ENCODE data around the gene ABHD16B. TPM values are rescaled to one million over a fixed set of nuclear protein-coding genes. Genes with fewer than 3 reads are reported as not detected.

Gene ABHD16B
- total and polyA plus RNA-seq, 8 donors = 0.12 to 0.53 TPM; not detected in 6

DNA sequence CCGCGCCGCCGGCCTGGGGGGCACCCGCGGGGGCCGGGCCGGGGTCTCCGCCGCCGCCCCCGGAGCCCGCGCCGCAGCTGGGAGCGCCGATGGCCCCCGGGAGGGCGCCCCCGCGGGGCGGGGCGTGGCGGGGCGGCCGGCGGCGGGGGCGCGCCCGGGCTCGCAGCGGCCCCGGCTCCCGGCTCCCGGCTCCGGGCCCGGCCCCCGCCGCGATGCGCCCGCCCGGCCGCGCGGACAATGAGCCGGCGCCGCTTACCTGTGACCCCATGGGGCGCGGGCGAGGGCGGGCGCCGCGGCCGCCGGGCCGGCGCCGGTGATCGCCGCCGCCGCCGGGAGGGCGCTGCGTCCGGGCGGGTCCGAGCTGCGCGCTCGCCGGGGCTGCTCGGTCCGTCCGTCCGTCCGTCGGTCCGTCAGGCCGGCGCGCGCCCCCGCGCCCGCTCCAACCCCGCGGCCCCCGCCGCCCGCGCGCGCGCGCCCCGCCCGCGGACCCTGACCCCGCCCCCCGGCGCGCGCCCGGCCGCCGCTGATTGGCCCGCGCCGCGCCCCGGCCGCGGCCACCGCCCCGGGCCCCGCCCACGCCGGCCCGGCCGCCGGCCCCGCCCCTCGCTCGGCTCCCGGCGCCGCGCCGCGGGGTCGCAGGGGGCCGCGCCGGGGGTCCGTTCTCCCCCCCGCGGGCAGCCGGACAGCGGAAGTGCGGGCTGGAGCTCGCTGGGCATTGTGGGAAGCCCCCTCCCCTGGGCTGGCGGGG, 30.3 kb upstream of the ABHD16B start, which contains the start of gene ZBTB46:
Gene ZBTB46 (minus strand): TSS at position 424 of the 748 bp plus-strand sequence. CDS start 40,507 bp downstream, outside the sequence.
- H3K27me3 ChIP-seq = no peaks in the 10 kb centered on the region
- peak within 1 kb of the TSS in 1 of 4 donors; percentile 12 for H3K27ac ChIP-seq
- no peaks in the 10 kb centered on the region for H3K9me3 ChIP-seq
- H3K36me3 ChIP-seq = no peaks in the 10 kb centered on the region
- WGBS, 2 donors = 0 to 1% methylated on average over 8 to 147 of the region's 147 CpGs
- H3K4me3 ChIP-seq = peak within 1 kb of the TSS; percentile 40 to 67 (median 60)
- FAIRE-seq = no peak
- H3K4me1 ChIP-seq = peaks cover 0 to 11% (median 4%) of the 10 kb centered on the region in 3 donors
- TF ChIP-seq, protein P1, sequence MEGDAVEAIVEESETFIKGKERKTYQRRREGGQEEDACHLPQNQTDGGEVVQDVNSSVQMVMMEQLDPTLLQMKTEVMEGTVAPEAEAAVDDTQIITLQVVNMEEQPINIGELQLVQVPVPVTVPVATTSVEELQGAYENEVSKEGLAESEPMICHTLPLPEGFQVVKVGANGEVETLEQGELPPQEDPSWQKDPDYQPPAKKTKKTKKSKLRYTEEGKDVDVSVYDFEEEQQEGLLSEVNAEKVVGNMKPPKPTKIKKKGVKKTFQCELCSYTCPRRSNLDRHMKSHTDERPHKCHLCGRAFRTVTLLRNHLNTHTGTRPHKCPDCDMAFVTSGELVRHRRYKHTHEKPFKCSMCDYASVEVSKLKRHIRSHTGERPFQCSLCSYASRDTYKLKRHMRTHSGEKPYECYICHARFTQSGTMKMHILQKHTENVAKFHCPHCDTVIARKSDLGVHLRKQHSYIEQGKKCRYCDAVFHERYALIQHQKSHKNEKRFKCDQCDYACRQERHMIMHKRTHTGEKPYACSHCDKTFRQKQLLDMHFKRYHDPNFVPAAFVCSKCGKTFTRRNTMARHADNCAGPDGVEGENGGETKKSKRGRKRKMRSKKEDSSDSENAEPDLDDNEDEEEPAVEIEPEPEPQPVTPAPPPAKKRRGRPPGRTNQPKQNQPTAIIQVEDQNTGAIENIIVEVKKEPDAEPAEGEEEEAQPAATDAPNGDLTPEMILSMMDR (IDR thresholded peaks at IDR 0.05) = no peak
- peak in 4 of 6 donors; percentile 49 to 88 (median 59) for DNase-seq
- ATAC-seq = peak; percentile 38 to 77 (median 60)
- intact Hi-C loops (cut with DNase I) = no loop called here

DNA sequence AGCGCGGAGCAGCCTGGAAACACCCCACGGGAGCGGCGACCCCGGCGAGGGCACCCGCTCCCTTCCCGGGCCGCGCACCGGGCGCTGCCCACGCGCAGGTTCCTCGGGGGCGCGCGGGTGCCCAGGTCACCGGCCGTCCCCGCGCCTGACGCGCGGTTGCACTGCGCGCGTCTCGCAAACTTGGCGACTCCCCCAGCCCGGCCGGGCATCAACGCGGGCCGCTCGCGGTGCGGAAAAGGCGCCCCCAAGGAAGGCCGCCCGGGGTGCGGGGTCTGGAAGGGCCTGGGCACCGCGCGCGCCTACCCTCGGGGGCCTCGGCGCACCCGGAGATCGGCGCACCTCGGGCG, 29.7 kb upstream of the ABHD16B start:
- Histone ChIP-seq H3K27ac (no peak overlapping the region), H3K4me1 (peaks cover 0 to 11% (median 4%) of the 10 kb centered on the region in 3 donors), H3K9me3 (no peaks in the 10 kb centered on the region), H3K36me3 (no peaks in the 10 kb centered on the region), H3K27me3 (no peaks in the 10 kb centered on the region), H3K4me3 (peak overlapping the region; percentile 28 to 63 (median 56))
- WGBS, 2 donors = 0 to 1% methylated on average over 21 to 55 of the region's 55 CpGs
- intact Hi-C loops (cut with DNase I) = no loop called here
- ATAC-seq (peak in 2 of 4 donors; percentile 6 to 7), FAIRE-seq (no peak), DNase-seq (peak in 1 of 6 donors; percentile 17)
- TF ChIP-seq, protein P1 (IDR thresholded peaks at IDR 0.05) = no peak

DNA sequence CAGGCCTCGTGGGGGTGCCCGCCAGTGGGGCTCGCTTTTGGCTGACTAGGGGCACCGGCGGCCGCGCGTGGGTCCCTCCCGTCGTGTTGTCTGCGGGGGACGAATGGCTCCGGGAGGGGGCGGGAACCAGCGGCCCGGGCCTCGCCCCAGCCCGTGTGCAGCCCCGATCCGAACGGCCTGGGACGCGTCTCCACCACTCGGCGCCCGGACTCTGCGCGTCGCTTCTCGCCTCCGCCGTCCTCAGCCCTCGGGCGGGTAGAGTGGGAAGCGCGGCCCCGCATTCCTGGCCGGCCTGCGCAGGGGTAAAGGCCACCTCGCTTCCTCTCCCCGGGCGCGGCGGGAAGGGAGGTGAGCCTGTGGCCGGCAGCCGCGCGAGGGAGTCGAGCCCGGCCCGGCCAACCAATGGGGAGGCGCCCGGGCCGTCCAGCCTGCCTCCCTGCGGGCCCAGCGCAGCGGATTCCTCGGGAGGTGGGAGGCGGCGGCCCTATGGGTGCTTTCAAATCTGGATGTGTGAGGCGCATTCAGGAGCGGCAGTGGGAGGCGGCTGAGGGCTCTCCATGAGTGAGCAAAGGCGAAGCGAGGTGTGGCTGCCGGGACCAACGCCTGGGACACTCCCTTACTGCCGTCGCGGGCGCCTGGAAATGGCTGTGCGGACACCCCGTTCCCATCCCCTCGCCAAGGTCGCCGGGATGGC, 29.2 kb upstream of the ABHD16B start:
- ATAC-seq (peak; percentile 6 to 32 (median 30)), DNase-seq (peak in 4 of 6 donors; percentile 27 to 82 (median 62)), FAIRE-seq (no peak)
- TF ChIP-seq, protein P1 (IDR thresholded peaks at IDR 0.05) = no peak
- intact Hi-C loops (cut with DNase I) = no loop called here
- Histone ChIP-seq H3K9me3 (no peaks in the 10 kb centered on the region), H3K36me3 (no peaks in the 10 kb centered on the region), H3K27ac (no peak overlapping the region), H3K4me3 (peak overlapping the region; percentile 28 to 63 (median 56)), H3K27me3 (no peaks in the 10 kb centered on the region), H3K4me1 (peaks cover 0 to 11% (median 4%) of the 10 kb centered on the region in 3 donors)
- WGBS, 2 donors = 10 to 11% methylated on average over 67 to 76 of the region's 76 CpGs

DNA sequence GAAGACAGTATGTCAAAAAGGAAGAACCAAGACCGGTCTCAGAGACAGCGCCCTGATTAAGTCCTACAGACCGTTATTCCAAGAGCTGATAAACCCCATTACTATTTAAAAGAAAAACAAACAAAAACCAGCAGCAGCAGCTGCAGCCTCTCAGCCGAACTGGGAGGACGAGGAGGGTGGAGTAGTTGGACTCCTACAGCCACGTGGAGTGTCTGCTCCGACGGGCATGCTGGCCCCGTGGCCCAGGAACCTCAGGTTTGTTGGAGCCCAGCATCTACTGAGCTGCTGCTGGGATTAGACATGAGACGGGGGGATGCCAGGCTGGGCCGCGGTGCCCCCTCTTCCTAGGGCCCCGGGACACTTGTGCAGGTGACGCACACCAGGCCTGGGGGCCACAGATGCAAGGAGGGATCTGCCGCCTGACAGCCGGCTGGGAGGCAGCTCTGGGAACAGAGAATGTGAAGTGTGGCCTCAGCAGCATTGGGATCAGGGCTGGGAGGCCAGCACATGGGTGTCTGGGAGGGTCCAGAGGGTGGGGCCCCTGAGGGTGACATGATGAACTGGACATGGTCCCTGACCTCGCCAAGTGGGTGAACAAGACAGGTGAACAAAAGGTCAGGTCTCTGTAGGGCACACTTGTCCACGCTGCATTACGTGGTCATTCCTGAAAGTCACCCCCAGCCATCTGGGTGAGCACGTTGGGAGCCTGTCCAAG, 27.4 kb upstream of the ABHD16B start:
- 68 to 77% methylated on average over 20 of the region's 20 CpGs for WGBS, 2 donors
- DNase-seq (no peak), ATAC-seq (no peak), FAIRE-seq (no peak)
- Histone ChIP-seq H3K27me3 (no peaks in the 10 kb centered on the region), H3K9me3 (no peaks in the 10 kb centered on the region), H3K36me3 (no peaks in the 10 kb centered on the region), H3K4me1 (peaks cover 0 to 11% (median 4%) of the 10 kb centered on the region in 3 donors), H3K27ac (no peak overlapping the region), H3K4me3 (no peak overlapping the region)
- TF ChIP-seq, protein P1 (IDR thresholded peaks at IDR 0.05) = no peak
- intact Hi-C loops (cut with DNase I) = no loop called here

Measured in pancreas (tissue), 10 donors.